Measurements from ENCODE around the gene EFNA5. TPM values are rescaled to one million over a fixed set of nuclear protein-coding genes. Genes with fewer than 3 reads are reported as not detected.

EFNA5 gene
- total RNA-seq, 3 donors from 2014 or later (not counting 1 experiment from before 2014, with no cell fraction given): 2.2 to 8.1 (median 4.3) TPM

DNA sequence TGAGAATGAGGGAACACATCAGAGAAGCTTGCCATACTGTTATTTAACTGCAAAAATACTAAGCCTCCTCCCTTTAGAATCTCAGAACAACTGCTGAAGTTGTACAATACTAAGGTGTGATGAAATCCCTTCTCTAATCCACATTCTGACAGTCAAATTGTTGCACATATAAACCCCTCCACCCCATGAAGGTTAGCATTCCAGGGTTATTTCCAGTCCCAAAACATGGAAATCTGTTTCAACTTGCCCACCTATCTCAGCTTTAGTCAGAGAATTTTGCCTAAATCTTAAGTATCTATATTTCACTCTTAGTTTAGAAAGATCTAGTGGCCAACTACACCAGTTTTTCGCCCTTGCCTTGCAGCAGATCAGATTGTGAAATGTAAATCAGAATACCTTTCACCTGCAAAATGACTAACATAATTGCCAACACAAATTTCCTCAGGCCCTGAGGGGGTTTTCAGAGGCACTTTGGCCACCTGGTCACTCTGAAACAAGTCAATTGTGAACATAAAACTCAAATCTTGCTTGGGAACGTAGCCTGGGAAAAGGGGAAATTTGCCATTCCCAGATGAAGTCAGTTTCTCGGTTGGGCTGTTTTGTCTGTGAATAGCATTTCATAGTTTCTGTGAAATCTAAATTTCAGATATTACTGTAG is 93.9 kb downstream of the EFNA5 start:
- H3K27me3 Mint-ChIP-seq (ENCODE audit: low read depth in 2 of 2): peaks cover 0 to 4% of the 10 kb centered on the region in 2 donors
- TF ChIP-seq CTCF (IDR thresholded peaks at IDR 0.05): no peak
- 94% methylated on average over 3 of the region's 3 CpGs for WGBS (ENCODE audit: insufficient coverage)
- no peaks in the 10 kb centered on the region for H3K9me3 Mint-ChIP-seq
- no peaks in the 10 kb centered on the region for H3K9me3 ChIP-seq (ENCODE audit: control insufficient read depth, insufficient read depth, low read length)
- no peak overlapping the region for H3K27ac ChIP-seq (ENCODE audit: low read length)
- no peak overlapping the region for H3K27ac Mint-ChIP-seq
- H3K4me1 Mint-ChIP-seq: peaks cover 5% of the 10 kb centered on the region in 2 donors
- intact Hi-C loops (cut with micrococcal nuclease): no loop called here
- H3K4me1 ChIP-seq (ENCODE audit: control insufficient read depth, insufficient read depth, low read length): peaks cover 5% of the 10 kb centered on the region
- no peaks in the 10 kb centered on the region for H3K27me3 ChIP-seq (ENCODE audit: control insufficient read depth, insufficient read depth, low read length)
- no peaks in the 10 kb centered on the region for H3K36me3 Mint-ChIP-seq
- ATAC-seq (no peak), DNase-seq (no peak)
- no peak overlapping the region for H3K4me3 Mint-ChIP-seq
- no peaks in the 10 kb centered on the region for H3K36me3 ChIP-seq (ENCODE audit: control insufficient read depth, insufficient read depth, low read length)
- H3K4me3 ChIP-seq (ENCODE audit: low read length): no peak overlapping the region

DNA sequence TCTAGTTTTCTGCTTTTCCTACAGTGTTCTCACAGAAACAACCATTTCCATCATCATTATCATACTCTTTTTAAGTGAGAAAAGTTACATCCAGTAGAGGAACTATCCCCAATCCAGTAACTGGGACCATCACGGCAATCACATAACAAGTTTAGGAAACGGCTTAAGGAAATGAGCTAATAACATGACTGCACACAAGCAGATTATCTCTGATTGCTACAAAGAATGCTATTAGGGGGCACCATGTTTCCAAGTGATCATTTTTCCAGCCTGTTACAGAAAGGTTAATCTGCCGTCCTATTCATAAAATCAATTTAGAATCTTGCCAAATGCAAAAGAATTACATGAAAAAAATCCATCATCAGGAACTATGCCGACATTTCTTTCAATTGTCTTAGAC is 94.6 kb downstream of the EFNA5 start:
- no peak for DNase-seq
- no peaks in the 10 kb centered on the region for H3K9me3 ChIP-seq (ENCODE audit: control insufficient read depth, insufficient read depth, low read length)
- no peaks in the 10 kb centered on the region for H3K9me3 Mint-ChIP-seq
- no peaks in the 10 kb centered on the region for H3K27me3 ChIP-seq (ENCODE audit: control insufficient read depth, insufficient read depth, low read length)
- H3K4me1 Mint-ChIP-seq: peaks cover 12% of the 10 kb centered on the region in 2 donors
- 90% methylated on average over 4 of the region's 4 CpGs for WGBS (ENCODE audit: insufficient coverage)
- no peaks in the 10 kb centered on the region for H3K36me3 Mint-ChIP-seq
- H3K4me3 ChIP-seq (ENCODE audit: low read length): no peak overlapping the region
- H3K4me3 Mint-ChIP-seq: no peak overlapping the region
- no peak for ATAC-seq
- TF ChIP-seq CTCF (IDR thresholded peaks at IDR 0.05): no peak
- peaks cover 0 to 2% of the 10 kb centered on the region in 2 donors for H3K27me3 Mint-ChIP-seq (ENCODE audit: low read depth in 2 of 2)
- no peak overlapping the region for H3K27ac Mint-ChIP-seq
- intact Hi-C loops (cut with micrococcal nuclease): no loop called here
- no peaks in the 10 kb centered on the region for H3K36me3 ChIP-seq (ENCODE audit: control insufficient read depth, insufficient read depth, low read length)
- H3K4me1 ChIP-seq (ENCODE audit: control insufficient read depth, insufficient read depth, low read length): peaks cover 12% of the 10 kb centered on the region
- H3K27ac ChIP-seq (ENCODE audit: low read length): no peak overlapping the region

DNA sequence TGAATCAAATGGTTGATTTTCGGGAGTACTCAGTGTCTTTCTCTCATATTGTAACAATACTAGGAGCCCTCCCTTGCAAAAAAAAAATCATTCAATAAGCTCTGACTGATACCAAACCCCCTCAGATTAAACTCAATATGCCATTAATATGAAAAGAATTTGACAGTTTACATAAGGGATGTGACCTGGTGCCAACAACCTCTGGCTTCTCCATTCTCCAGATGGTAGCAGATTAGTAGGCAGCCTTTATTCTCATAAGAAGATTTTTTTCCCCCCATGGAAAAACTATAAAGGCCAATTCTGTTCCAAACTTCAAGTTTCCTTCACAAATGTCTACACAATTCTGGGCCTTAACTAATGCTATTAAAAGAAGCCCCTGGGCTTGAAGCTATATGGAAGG is 96.5 kb downstream of the EFNA5 start:
- Mint-ChIP-seq H3K27me3 (ENCODE audit: low read depth in 2 of 2) (peaks cover 0 to 2% of the 10 kb centered on the region in 2 donors), H3K27ac (peak overlapping the region in 1 of 2 donors; percentile 13), H3K9me3 (no peaks in the 10 kb centered on the region), H3K36me3 (no peaks in the 10 kb centered on the region), H3K4me1 (peaks cover 17 to 25% of the 10 kb centered on the region in 2 donors), H3K4me3 (peak overlapping the region; percentile 9)
- WGBS (ENCODE audit: insufficient coverage): 88% methylated on average over 1 of the region's 1 CpG
- intact Hi-C loops (cut with micrococcal nuclease): loop anchor here (5.0 kb wide), 3 partner anchors 207 to 327 kb away; no protein-coding TSS in a partner anchor
- TF ChIP-seq CTCF (IDR thresholded peaks at IDR 0.05): no peak
- Histone ChIP-seq H3K9me3 (ENCODE audit: control insufficient read depth, insufficient read depth, low read length) (no peaks in the 10 kb centered on the region), H3K4me1 (ENCODE audit: control insufficient read depth, insufficient read depth, low read length) (peaks cover 20% of the 10 kb centered on the region), H3K27ac (ENCODE audit: low read length) (no peak overlapping the region), H3K4me3 (ENCODE audit: low read length) (no peak overlapping the region), H3K36me3 (ENCODE audit: control insufficient read depth, insufficient read depth, low read length) (no peaks in the 10 kb centered on the region), H3K27me3 (ENCODE audit: control insufficient read depth, insufficient read depth, low read length) (no peaks in the 10 kb centered on the region)
- DNase-seq (no peak), ATAC-seq (no peak)

All from natural killer cell (primary cell).